GM12878 (cell line): ENCODE results near the gene AKAP1. TPM values are rescaled to one million over a fixed set of nuclear protein-coding genes. Genes with fewer than 3 reads are reported as not detected.

Experiments used
- ATAC-seq: fragments of 200-7000 bp; cut with Tn5 transposase; 3 replicates; pipeline ENCODE4 v1.9.1; 2020; ENCODE audit warnings: mild to moderate bottlenecking, moderate library complexity
- BruUV-seq: library from RNA; stranded (reverse); fragments of 400-500 nt; replicated peaks from 2 replicates; lab custom pipeline; 2021; lab: Mats Ljungman, UMichigan
- CTCF ChIA-PET: fragments of 300-600 bp; sonication (Branson Sonifier 250); formaldehyde crosslinking; extraction: SDS; loops from one replicate; lab custom pipeline; 2021; ENCODE audit warnings: inconsistent platforms; lab: Yijun Ruan, JAX
- POLR2A ChIA-PET: fragments of 350-600 bp; formaldehyde crosslinking; extraction: SDS; loops from one replicate; lab custom pipeline; 2021; ENCODE audit warnings: inconsistent platforms; lab: Charles Lee
- RAD21 ChIA-PET: fragments of 300-600 bp; sonication (Branson Sonifier 250); formaldehyde crosslinking; loops from one replicate; lab custom pipeline; 2023; ENCODE audit warnings: antibody characterized with exemption; ENCODE audit not compliant: unreplicated experiment; lab: Charles Lee
- SMC1A ChIA-PET: fragments of 300-600 bp; sonication (Branson Sonifier 250); formaldehyde crosslinking; loops from one replicate; lab custom pipeline; 2023; ENCODE audit not compliant: unreplicated experiment, uncharacterized antibody; lab: Charles Lee
- DNase-seq: peaks from one replicate; pipeline ENCODE4 v3.0.0-alpha.2; 2011; ENCODE audit warnings: low read depth, low spot score
- FAIRE-seq: peaks from 3 replicates; lab custom pipeline; 2011; peaks lifted over from hg19 to GRCh38; lab: Jason Lieb, UNC
- H2AFZ ChIP-seq: 2 replicates; pipeline ENCODE4 v1.6.0; 2011; ENCODE audit warnings: low read depth, low read length, control low read depth; ENCODE audit not compliant: control insufficient read depth
- H3K27ac ChIP-seq: 2 replicates; pipeline ENCODE4 v1.5.1; 2011; ENCODE audit warnings: control low read depth; ENCODE audit not compliant: control insufficient read depth, insufficient read depth
- H3K27me3 ChIP-seq, 2 experiments: replicated peaks in 1 of 2; 2 replicates each; pipeline versions ENCODE4 v1.6.0 to v1.6.1; 2011; ENCODE audit warnings: low read length in 1 of 2; ENCODE audit not compliant: control insufficient read depth in 2 of 2, insufficient read depth in 2 of 2
- H3K36me3 ChIP-seq, 2 experiments: 2 replicates each; pipeline ENCODE4 v1.5.1; 2011; ENCODE audit warnings: low read length in 1 of 2; ENCODE audit not compliant: control insufficient read depth in 2 of 2, insufficient read depth in 2 of 2
- H3K4me1 ChIP-seq: 2 replicates; pipeline ENCODE4 v1.6.1; 2011; ENCODE audit warnings: mild to moderate bottlenecking, low read length, moderate library complexity, mixed read lengths; ENCODE audit not compliant: control insufficient read depth, insufficient read depth
- H3K4me2 ChIP-seq: 2 replicates; pipeline ENCODE4 v1.6.0; 2011; ENCODE audit warnings: control low read depth; ENCODE audit not compliant: control insufficient read depth, insufficient read depth
- H3K4me3 ChIP-seq: fragments of 200-600 bp; sonication (generic); 2 replicates; pipeline ENCODE4 v1.5.1; 2016
- H3K79me2 ChIP-seq: 2 replicates; pipeline ENCODE4 v1.6.0; 2011; ENCODE audit warnings: low read length; ENCODE audit not compliant: control insufficient read depth, insufficient read depth
- H3K9ac ChIP-seq: 2 replicates; pipeline ENCODE4 v1.8.0; 2011; ENCODE audit warnings: low read length, control low read depth, mixed read lengths; ENCODE audit not compliant: control insufficient read depth, insufficient read depth
- H3K9me3 ChIP-seq: replicated peaks from 3 replicates; pipeline ENCODE4 v1.5.1; 2011; ENCODE audit warnings: mild to moderate bottlenecking, low read length; ENCODE audit not compliant: control insufficient read depth, insufficient read depth
- H4K20me1 ChIP-seq: 2 replicates; pipeline ENCODE4 v1.6.0; 2011; ENCODE audit not compliant: control insufficient read depth, insufficient read depth
- ATF7 ChIP-seq: fragments of 450-650 bp; IDR thresholded peaks from 2 replicates; pipeline ENCODE4 v1.6.1; 2016; ENCODE audit warnings: low read depth, mild to moderate bottlenecking
- BCL3 ChIP-seq: IDR thresholded peaks from 2 replicates; pipeline ENCODE4 v1.6.1; 2011; ENCODE audit warnings: borderline replicate concordance, low read depth, mild to moderate bottlenecking, moderate library complexity, low read length; ENCODE audit not compliant: insufficient read depth, poor library complexity, severe bottlenecking
- EP300 ChIP-seq, 2 experiments: fragments of 150-350 bp in 1 of 2; IDR thresholded peaks; 2 replicates each; pipeline ENCODE4 v1.6.1; 2011 to 2012; ENCODE audit warnings: low read depth in 2 of 2, low read length in 2 of 2, borderline replicate concordance in 1 of 2, improper control_type of control experiment in 1 of 2, inconsistent platforms in 1 of 2; ENCODE audit not compliant: control insufficient read depth in 1 of 2
- KAT2A ChIP-seq: conservative IDR thresholded peaks from 2 replicates; pipeline ENCODE4 v1.6.1; 2011; ENCODE audit warnings: low read depth, low read length; ENCODE audit not compliant: control insufficient read depth
- MXI1 ChIP-seq: fragments of 150-350 bp; IDR thresholded peaks from 2 replicates; pipeline ENCODE4 v1.6.1; 2011; ENCODE audit warnings: low read depth, mild to moderate bottlenecking, inconsistent platforms, low read length, improper control_type of control experiment
- PAX8 ChIP-seq: fragments of 450-650 bp; IDR thresholded peaks from 2 replicates; pipeline ENCODE4 v1.6.1; 2017; ENCODE audit warnings: mild to moderate bottlenecking, moderate library complexity
- RCOR1 ChIP-seq: conservative IDR thresholded peaks from 2 replicates; pipeline ENCODE4 v1.6.1; 2012; ENCODE audit warnings: low read depth, low read length, improper control_type of control experiment
- RFX5 ChIP-seq: IDR thresholded peaks from 2 replicates; pipeline ENCODE4 v1.6.1; 2011; ENCODE audit warnings: low read depth, low read length, improper control_type of control experiment
- TARDBP ChIP-seq: IDR thresholded peaks from 2 replicates; pipeline ENCODE4 v1.6.1; 2016; ENCODE audit warnings: borderline replicate concordance
- ZNF384 ChIP-seq: IDR thresholded peaks from 2 replicates; pipeline ENCODE4 v1.6.1; 2012; ENCODE audit warnings: low read depth, mild to moderate bottlenecking, low read length, improper control_type of control experiment, borderline replicate concordance
- WGBS: methylation state at CpG from one replicate; pipeline ENCODE4 v1.1.6; 2016; ENCODE audit warnings: low lambda C conversion rate; ENCODE audit not compliant: insufficient replicate concordance, insufficient coverage; ENCODE audit errors: missing lambda C conversion rate; 5-methylcytosine and 5-hydroxymethylcytosine counted together
- in situ Hi-C: fragments of 300-500 bp; cut with MboI; formaldehyde crosslinking; loops from 9 replicates; pipeline ENCODE4 v1.14.3; 2018; ENCODE audit warnings: mixed read lengths
- intact Hi-C: fragments of 100-400 bp; cut with micrococcal nuclease; formaldehyde crosslinking; loops from one replicate; pipeline ENCODE4 v1.14.2; 2022; ENCODE audit not compliant: unreplicated experiment
- polyA plus RNA-seq, 11 experiments: library from polyadenylated mRNA; depleted of rRNA in 4 of 11; unstranded in 6 of 11; stranded (reverse) in 5 of 11; fragments of >200 nt; fragmentation: Nextera tagmentation in 4 of 11; fragmentation: Illumina TruSeq in 1 of 11; extraction: Ambion mirVana in 4 of 11; extraction: Trizol in 1 of 11; gene quantifications; 1 replicate in 1 of 11; 2 replicates in 10 of 11; pipeline versions ENCODE4 v1.2.1 to v1.2.3, GENCODE V29; 2011 to 2016; ENCODE audit warnings: inconsistent platforms in 2 of 11, missing spikeins in 2 of 11, low read depth in 1 of 11
- total RNA-seq, 4 experiments: library from RNA; depleted of rRNA in 3 of 4; stranded (reverse); fragments of >200 nt in 3 of 4; fragmentation: Illumina TruSeq in 1 of 4; extraction: Trizol in 1 of 4; gene quantifications; 2 replicates each; pipeline versions ENCODE4 v1.2.1 to v1.2.3, GENCODE V29; 2013 to 2021
- TF ChIP-seq, protein P1 (sequence below): fragments of 450-650 bp; IDR thresholded peaks from 2 replicates; pipeline ENCODE4 v1.6.1; 2016; ENCODE audit warnings: mild to moderate bottlenecking, moderate library complexity, borderline replicate concordance
- TF ChIP-seq, protein P2 (sequence below): fragments of 450-650 bp; formaldehyde crosslinking; IDR thresholded peaks from 2 replicates; pipeline ENCODE4 v1.4.0; 2022; ENCODE audit warnings: mild to moderate bottlenecking, moderate library complexity

Gene AKAP1
- total and polyA plus RNA-seq, 10 of the 15 experiments (the other 5 are each of a cell fraction or from before 2014, with no cell fraction given) = 11.9 to 50.5 (median 38.1) TPM

DNA sequence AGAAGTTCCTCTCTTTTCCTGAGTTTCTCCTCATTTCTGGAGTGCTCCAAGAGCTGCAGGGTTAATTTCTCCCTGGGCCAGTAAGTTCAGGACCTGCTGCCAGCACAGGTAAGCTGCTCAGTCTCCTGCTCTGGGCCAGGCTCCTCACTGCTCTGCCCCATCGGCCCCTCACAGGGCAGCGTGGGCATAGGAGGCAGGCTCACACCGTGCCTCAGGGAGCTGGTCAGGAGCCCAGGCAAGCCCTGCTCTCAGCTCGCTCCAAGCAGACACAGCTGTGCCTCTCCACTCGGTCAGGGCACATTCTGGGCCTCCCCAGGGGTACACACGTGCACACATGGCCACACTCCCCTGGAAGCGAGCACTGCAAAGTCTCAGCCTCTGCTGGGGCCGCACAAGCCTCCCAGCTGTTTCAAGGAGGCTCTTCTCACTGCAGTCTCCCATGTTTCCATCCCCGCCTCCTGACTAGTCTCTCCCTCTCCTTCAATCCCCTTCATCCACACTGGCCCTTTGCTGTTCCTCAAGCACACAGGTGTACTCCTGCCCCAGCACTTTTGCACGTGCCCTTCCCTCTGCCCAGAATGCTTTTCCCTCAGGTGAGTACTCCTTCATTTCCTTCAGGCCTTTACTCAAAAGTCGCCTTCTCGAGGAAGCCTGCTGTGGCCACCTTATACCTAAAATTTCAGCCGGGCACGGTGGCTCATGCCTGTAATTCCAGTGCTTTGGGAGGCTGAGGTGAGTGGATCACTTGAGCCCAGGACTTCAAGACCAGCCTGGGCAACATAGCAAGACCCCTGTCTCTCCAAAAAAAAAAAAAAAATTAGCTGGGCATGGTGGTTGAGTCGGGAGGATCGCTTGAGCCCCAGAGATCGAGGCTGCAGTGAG lies 53.2 kb downstream of the AKAP1 start:
- Histone ChIP-seq H3K79me2 (no peaks in the 10 kb centered on the region), H3K36me3 (no peaks in the 10 kb centered on the region), H3K27ac (no peak overlapping the region), H3K9me3 (no peaks in the 10 kb centered on the region), H3K4me1 (peaks cover 1% of the 10 kb centered on the region; the same call in 1 of the 2 replicates), H4K20me1 (no peaks in the 10 kb centered on the region), H3K4me2 (no peak overlapping the region), H2AFZ (no peak overlapping the region), H3K27me3 (no peaks in the 10 kb centered on the region), H3K4me3 (no peak overlapping the region), H3K9ac (no peak overlapping the region)
- POLR2A ChIA-PET = interaction anchor here (0.6 kb wide), 1 partner anchor 30 kb away, joined by 3 read pairs; no protein-coding TSS in a partner anchor
- 62% methylated on average over 17 of the region's 17 CpGs for WGBS
- CTCF ChIA-PET = interaction anchor here (1.6 to 1.8 kb wide), 2 partner anchors 9 to 609 kb away, joined by 6 to 9 read pairs; no protein-coding TSS in a partner anchor
- intact Hi-C loops = loop anchor here (10.0 kb wide), 1 partner anchor 537 kb away; no protein-coding TSS in a partner anchor
- SMC1A ChIA-PET = interaction anchor here (0.6 kb wide), 1 partner anchor 696 kb away, joined by 3 read pairs; no protein-coding TSS in a partner anchor
- RAD21 ChIA-PET = interaction anchor here (0.7 kb wide), 1 partner anchor 611 kb away, joined by 3 read pairs; no protein-coding TSS in a partner anchor
- in situ Hi-C loops = no loop called here
- ATAC-seq = no peak
- FAIRE-seq = no peak
- DNase-seq = no peak
- no TSS peak for BruUV-seq
- TF ChIP-seq ATF7 (no peak), PAX8 (no peak), ZNF384 (no peak), EP300 (IDR thresholded peaks at IDR 0.05; ENCODE audit: borderline replicate concordance in 1 of 2, control insufficient read depth in 1 of 2, low read depth in 2 of 2, low read length in 2 of 2) (no peak), KAT2A (no peak), RCOR1 (no peak), BCL3 (no peak), TARDBP (no peak), RFX5 (no peak), MXI1 (no peak)
- TF ChIP-seq, protein P1, sequence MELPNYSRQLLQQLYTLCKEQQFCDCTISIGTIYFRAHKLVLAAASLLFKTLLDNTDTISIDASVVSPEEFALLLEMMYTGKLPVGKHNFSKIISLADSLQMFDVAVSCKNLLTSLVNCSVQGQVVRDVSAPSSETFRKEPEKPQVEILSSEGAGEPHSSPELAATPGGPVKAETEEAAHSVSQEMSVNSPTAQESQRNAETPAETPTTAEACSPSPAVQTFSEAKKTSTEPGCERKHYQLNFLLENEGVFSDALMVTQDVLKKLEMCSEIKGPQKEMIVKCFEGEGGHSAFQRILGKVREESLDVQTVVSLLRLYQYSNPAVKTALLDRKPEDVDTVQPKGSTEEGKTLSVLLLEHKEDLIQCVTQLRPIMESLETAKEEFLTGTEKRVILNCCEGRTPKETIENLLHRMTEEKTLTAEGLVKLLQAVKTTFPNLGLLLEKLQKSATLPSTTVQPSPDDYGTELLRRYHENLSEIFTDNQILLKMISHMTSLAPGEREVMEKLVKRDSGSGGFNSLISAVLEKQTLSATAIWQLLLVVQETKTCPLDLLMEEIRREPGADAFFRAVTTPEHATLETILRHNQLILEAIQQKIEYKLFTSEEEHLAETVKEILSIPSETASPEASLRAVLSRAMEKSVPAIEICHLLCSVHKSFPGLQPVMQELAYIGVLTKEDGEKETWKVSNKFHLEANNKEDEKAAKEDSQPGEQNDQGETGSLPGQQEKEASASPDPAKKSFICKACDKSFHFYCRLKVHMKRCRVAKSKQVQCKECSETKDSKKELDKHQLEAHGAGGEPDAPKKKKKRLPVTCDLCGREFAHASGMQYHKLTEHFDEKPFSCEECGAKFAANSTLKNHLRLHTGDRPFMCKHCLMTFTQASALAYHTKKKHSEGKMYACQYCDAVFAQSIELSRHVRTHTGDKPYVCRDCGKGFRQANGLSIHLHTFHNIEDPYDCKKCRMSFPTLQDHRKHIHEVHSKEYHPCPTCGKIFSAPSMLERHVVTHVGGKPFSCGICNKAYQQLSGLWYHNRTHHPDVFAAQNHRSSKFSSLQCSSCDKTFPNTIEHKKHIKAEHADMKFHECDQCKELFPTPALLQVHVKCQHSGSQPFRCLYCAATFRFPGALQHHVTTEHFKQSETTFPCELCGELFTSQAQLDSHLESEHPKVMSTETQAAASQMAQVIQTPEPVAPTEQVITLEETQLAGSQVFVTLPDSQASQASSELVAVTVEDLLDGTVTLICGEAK = no peak
- TF ChIP-seq, protein P2, sequence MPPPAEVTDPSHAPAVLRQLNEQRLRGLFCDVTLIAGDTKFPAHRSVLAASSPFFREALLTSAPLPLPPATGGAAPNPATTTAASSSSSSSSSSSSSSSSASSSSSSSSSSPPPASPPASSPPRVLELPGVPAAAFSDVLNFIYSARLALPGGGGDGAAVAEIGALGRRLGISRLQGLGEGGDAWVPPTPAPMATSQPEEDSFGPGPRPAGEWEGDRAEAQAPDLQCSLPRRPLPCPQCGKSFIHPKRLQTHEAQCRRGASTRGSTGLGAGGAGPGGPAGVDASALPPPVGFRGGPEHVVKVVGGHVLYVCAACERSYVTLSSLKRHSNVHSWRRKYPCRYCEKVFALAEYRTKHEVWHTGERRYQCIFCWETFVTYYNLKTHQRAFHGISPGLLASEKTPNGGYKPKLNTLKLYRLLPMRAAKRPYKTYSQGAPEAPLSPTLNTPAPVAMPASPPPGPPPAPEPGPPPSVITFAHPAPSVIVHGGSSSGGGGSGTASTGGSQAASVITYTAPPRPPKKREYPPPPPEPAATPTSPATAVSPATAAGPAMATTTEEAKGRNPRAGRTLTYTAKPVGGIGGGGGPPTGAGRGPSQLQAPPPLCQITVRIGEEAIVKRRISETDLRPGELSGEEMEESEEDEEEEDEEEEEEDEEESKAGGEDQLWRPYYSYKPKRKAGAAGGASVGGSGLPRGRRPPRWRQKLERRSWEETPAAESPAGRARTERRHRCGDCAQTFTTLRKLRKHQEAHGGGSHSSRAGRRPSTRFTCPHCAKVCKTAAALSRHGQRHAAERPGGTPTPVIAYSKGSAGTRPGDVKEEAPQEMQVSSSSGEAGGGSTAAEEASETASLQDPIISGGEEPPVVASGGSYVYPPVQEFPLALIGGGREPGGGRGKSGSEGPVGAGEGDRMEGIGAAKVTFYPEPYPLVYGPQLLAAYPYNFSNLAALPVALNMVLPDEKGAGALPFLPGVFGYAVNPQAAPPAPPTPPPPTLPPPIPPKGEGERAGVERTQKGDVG (CRISPR knock-in tag) = no peak
